ENCODE measurements around the gene RHOC. TPM values are rescaled to one million over a fixed set of nuclear protein-coding genes. Genes with fewer than 3 reads are reported as not detected.

RHOC gene
- total RNA-seq, 3 donors from 2014 or later = 2.3 to 8.3 (median 5.6) TPM

- H3K27me3 Mint-ChIP-seq (ENCODE audit: low read depth) = no peaks in the 10 kb centered on the region
- H3K4me1 Mint-ChIP-seq (ENCODE audit: low read depth) = peaks cover 57% of the 10 kb centered on the region
- ATAC-seq (no peak), DNase-seq (no peak)
- peak overlapping the region; percentile 60 for H3K4me3 Mint-ChIP-seq
- H3K9me3 Mint-ChIP-seq = no peaks in the 10 kb centered on the region
- H3K36me3 Mint-ChIP-seq (ENCODE audit: insufficient read depth) = peaks cover 41% of the 10 kb centered on the region
Measured at GRCh38 chr1:112672842-112673241, 34.1 kb downstream of the RHOC start.

- Mint-ChIP-seq H3K9me3 (no peaks in the 10 kb centered on the region), H3K36me3 (ENCODE audit: insufficient read depth) (peaks cover 49% of the 10 kb centered on the region), H3K27me3 (ENCODE audit: low read depth) (no peaks in the 10 kb centered on the region), H3K4me3 (no peak overlapping the region), H3K4me1 (ENCODE audit: low read depth) (peaks cover 55% of the 10 kb centered on the region)
- no peak for ATAC-seq
- DNase-seq = no peak
Measured at GRCh38 chr1:112672009-112672408, 34.9 kb downstream of the RHOC start.

- peaks cover 29% of the 10 kb centered on the region for H3K4me1 Mint-ChIP-seq (ENCODE audit: low read depth)
- no peaks in the 10 kb centered on the region for H3K9me3 Mint-ChIP-seq
- H3K27me3 Mint-ChIP-seq (ENCODE audit: low read depth) = no peaks in the 10 kb centered on the region
- DNase-seq (no peak), ATAC-seq (peak; percentile 58 to 70)
- peaks cover 61% of the 10 kb centered on the region for H3K36me3 Mint-ChIP-seq (ENCODE audit: insufficient read depth)
- no peak overlapping the region for H3K4me3 Mint-ChIP-seq
Measured at GRCh38 chr1:112666946-112667345, 40.0 kb downstream of the RHOC start.

GRCh38 chr1:112665857-112666256, 41.1 kb downstream of the RHOC start:
- Mint-ChIP-seq H3K4me1 (ENCODE audit: low read depth) (peaks cover 25% of the 10 kb centered on the region), H3K4me3 (no peak overlapping the region), H3K9me3 (no peaks in the 10 kb centered on the region), H3K27me3 (ENCODE audit: low read depth) (no peaks in the 10 kb centered on the region), H3K36me3 (ENCODE audit: insufficient read depth) (peaks cover 62% of the 10 kb centered on the region)
- DNase-seq = no peak
- ATAC-seq = no peak

GRCh38 chr1:112651205-112651604, 55.7 kb downstream of the RHOC start:
- Mint-ChIP-seq H3K27me3 (ENCODE audit: low read depth) (no peaks in the 10 kb centered on the region), H3K4me3 (no peak overlapping the region), H3K36me3 (ENCODE audit: insufficient read depth) (peaks cover 50% of the 10 kb centered on the region), H3K9me3 (no peaks in the 10 kb centered on the region), H3K4me1 (ENCODE audit: low read depth) (peaks cover 20% of the 10 kb centered on the region)
- no peak for DNase-seq
- no peak for ATAC-seq

Other genes starting within 250 kb of the RHOC start
- under 1 TPM in 2 of 3 donors, not detected in 1; 0.05 to 0.24 TPM for gene WNT2B, start 198.2 kb downstream of the RHOC start, total RNA-seq
- gene ST7L, start 88.0 kb downstream of the RHOC start, total RNA-seq = 10 to 100 TPM in 1 of 3 donors, 1 to 10 TPM in 2; 8.1 to 10.1 (median 9.1) TPM
- 100 to 1,000 TPM; 247 to 263 (median 259) TPM for gene CAPZA1, start 87.3 kb downstream of the RHOC start, total RNA-seq
- 10 to 100 TPM; 18.6 to 24.6 (median 20.8) TPM for gene MOV10, start 32.5 kb downstream of the RHOC start, total RNA-seq
- under 1 TPM in 2 of 3 donors, not detected in 1; 0.16 to 0.37 TPM for gene PPM1J, start 8.2 kb upstream of the RHOC start, total RNA-seq
- gene SLC16A1, start 249.1 kb upstream of the RHOC start, total RNA-seq = 100 to 1,000 TPM in 2 of 3 donors, 10 to 100 TPM in 1; 85.9 to 104 (median 103) TPM

All from activated T-cell treated with anti-CD3 and anti-CD28 coated beads, Interleukin-2, amount 50 U/mL, for 4 hours (primary cell).